Measurements from ENCODE around the gene DOK6. TPM values are rescaled to one million over a fixed set of nuclear protein-coding genes. Genes with fewer than 3 reads are reported as not detected.
"Not testable (repeated sequence)": the region's sequence is repeated elsewhere in the genome, so short reads cannot be mapped to it uniquely, and the experiment has no call there.

Gene DOK6
- total RNA-seq, 1 donor from 2014 or later: 0.04 TPM

DNA sequence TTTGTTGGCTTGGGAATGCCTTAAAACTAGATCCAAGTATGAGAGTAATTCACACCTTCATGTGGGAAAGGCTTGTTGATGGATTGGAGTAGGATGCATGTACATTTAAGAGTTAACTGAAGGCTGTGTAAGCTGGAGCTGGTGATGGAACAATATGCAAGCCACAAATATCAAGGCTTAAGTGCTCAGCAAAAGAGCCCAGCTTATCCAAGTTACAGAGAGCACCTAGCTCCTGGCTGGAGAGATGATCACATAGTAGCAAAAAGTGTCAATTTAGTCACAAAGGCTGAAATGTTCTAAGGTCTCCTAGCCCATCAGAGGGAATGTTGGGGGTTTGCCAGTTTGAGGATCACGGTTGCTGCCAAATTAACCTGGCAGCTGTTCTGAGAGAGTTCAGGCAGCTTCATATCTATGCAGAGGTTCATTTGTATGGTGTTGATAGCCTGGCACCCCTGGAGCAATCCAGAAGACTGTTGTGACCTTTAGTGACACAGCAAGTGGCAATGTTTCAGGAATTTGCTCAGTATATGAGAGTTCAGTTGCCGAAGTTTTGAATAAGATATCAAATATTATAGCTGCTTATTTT is 228.2 kb downstream of the DOK6 start:
- ATAC-seq: no peak

- no peak for ATAC-seq
These were observed 230.6 kb downstream of the DOK6 start for GRCh38 chr18:69631281-69631680.

DNA sequence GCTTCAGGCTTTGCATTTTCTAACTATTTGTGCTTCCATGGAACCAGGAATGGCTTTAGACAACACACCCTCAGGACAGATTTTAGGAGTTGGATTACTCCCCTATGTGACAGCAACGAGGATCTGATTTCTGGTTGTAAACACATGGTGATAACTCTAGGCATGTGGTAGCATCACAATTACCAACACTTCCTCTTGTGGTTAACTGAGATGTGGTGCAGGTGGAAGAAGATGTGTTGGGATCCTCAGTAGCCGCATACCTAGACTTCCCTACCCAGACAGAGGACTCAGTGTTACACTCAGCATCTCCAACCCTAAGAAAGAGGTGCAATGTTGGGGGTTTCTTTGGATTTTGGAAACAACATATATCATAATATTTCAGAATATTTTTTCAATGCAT is 234.8 kb downstream of the DOK6 start:
- ATAC-seq: no peak

GRCh38 chr18:69636529-69637301 is 236.0 kb downstream of the DOK6 start:
- no peak for ATAC-seq

- no peak for ATAC-seq
These were observed 237.4 kb downstream of the DOK6 start for GRCh38 chr18:69638056-69638455.

- no peak for ATAC-seq
These were observed 247.0 kb downstream of the DOK6 start for GRCh38 chr18:69647702-69648101.

DNA sequence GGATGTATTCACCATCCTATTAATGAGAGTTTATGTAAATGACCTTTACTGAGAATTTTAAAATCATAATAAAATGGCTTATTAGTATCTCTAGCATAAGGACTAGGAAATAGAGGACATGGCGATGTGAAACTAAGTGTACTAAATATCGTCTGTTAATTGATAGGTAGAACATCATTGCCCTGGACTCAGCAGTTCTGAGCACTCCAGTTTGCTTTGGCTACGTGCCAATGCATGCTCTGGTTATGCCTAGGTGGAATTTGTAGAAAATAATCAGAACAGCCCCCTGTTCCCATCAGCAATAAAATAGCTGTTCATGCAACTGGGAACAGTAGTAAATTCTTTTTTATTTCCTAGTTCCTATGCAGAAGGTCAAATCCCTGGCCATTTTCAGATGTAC is 247.8 kb downstream of the DOK6 start:
- ATAC-seq: no peak

- no peak for ATAC-seq
These were observed 249.0 kb downstream of the DOK6 start for GRCh38 chr18:69649684-69650083.

DNA sequence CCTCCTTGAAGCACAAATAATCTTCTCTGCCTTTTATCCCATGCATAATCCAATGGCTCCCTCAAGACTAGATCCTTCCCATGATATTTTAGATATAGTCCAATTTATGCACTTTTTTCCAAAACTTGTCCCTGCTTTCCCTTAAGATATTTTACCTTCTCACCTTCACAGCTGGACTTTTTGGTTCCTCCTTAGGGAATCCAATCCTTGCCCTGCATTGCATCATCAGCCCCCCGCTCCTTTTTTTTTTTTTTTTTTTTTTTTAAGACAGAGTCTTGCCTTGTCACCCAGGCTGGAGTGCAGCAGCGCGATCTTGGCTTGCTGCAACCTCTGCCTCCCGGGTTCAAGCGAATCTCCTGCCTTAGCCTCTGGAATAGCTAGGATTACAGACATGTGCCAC is 250.6 kb downstream of the DOK6 start:
- no peak for ATAC-seq

GRCh38 chr18:69655816-69656215 is 255.1 kb downstream of the DOK6 start:
- no peak for ATAC-seq

- ATAC-seq: no peak
These were observed 257.4 kb downstream of the DOK6 start for GRCh38 chr18:69658103-69658502.

- ATAC-seq: no peak
These were observed 258.0 kb downstream of the DOK6 start for GRCh38 chr18:69658685-69659084.

DNA sequence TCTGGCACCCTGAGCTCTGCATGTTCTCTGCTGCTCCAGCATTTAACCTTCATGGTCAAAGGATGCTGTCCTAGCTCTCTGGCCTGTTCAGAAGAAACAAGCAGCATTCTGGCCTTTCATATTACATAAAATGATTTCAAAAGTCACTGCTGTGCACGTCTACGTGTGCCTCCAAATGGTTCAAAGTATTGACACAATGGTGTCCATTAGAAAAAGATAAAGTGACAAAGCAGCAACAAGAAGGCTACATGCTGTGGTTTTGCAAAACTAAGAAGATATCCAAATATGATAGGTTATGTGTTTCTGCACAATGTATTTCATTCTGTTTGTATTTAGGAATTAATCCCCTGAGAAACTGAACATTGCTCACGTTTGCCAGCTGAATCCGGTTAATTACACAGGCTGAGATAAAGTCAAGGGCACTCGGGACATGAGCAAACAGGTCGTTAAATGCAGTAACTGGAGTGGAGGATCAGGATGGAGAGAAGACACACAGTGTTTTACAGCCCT is 258.5 kb downstream of the DOK6 start:
- no peak for ATAC-seq

- not testable (repeated sequence) for ATAC-seq
These were observed 261.4 kb downstream of the DOK6 start for GRCh38 chr18:69662090-69662489.

DNA sequence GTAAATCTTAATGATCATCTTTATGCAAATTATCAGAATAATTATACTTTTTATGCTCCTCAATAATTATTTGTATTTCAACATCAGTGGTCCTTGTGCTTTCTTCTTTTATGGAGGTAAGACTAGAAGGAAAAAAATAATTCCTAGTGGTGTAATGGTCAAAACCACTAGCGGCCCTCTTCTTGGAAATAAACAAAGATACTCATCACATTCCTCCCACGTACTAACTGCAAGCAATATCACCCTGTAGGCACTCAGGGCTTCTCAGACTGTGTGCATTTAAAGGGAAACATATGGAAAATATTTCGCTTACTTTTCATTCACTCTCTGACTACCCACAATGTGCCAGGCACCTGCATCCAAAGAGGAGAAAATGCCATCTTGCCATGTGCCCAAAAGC is 263.7 kb downstream of the DOK6 start:
- no peak for ATAC-seq

DNA sequence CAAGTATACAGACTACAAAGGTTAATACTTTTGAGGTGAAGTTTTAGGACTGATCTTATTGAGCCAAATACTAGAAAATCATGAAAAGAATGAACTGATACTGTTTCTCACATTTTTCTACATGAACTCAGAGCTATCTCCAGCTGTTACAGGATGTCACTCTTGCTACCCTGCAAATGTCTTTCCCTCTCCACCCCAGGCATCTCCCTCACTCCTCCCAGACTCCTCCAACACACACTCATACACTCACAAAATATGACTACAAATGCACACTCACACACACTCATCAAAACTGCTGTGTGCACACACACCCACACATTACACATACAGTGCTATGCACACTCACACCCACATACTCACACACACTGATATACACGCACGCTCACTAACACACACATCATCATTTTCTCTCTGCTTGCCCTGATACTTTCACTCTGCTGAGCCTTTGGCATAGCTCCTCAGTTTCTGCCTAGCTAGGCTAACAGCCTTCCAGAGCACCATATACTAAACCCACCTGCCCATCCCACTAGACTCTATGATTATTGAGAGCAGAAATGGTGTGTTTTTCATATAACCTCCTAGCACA is 273.7 kb downstream of the DOK6 start:
- no peak for ATAC-seq

DNA sequence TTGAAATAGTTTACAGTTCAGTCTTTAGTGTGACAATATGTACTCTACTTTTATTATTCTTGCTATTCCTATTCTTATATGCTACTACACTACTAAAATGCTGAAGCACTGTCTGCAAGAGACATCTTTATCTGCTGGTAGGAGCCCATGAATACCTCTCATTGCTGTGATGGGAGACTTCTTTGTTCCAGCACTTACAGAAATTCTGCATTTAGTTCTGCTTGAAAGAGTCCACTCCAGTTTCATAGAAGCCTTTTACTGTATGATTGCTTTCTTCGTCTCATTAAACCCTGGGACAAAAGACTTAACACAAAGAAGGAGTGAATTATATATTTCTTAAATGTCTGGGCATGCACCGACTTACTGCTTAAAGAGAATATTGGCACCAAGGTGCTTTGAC is 274.3 kb downstream of the DOK6 start:
- ATAC-seq: no peak

DNA sequence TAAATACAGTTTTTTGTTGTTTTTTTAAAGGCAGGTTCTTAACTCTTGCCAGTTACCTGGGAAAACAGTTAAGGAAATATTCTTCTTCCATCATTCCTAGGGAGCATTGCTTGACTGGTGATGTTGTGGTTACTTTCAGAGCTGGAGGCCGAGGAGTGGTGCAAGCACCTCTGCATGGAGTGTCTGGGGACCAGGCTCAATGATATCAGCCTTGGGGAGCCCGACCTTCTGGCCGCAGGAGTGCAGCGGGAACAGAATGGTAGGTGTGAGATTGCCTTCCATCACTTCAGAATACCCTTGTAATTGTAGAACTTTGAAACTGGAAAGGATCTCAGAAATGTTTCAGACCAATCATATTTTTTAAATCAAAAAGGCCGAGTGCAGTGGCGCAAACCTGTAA is 276.9 kb downstream of the DOK6 start:
- no peak for ATAC-seq

DNA sequence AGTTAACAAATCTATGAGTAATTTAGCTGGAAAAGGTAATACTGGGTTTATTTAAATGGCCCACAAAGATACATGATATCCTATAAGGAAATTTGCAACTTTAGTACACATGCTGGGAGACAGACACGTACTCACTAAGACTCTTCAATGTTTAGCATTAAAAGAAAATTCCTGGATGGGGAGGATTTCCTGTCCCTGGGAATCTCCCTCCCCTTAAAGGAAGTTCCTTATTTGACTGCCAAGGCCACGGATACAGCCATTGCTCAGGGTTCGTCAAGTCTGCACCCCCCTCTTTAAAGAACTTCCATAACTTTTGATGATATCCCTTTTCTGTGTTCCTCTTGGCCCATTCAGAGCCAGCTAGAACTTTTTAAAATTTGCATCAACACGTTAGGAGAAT is 279.4 kb downstream of the DOK6 start:
- no peak for ATAC-seq

GRCh38 chr18:69683176-69683575 is 282.5 kb downstream of the DOK6 start:
- no peak for ATAC-seq

DNA sequence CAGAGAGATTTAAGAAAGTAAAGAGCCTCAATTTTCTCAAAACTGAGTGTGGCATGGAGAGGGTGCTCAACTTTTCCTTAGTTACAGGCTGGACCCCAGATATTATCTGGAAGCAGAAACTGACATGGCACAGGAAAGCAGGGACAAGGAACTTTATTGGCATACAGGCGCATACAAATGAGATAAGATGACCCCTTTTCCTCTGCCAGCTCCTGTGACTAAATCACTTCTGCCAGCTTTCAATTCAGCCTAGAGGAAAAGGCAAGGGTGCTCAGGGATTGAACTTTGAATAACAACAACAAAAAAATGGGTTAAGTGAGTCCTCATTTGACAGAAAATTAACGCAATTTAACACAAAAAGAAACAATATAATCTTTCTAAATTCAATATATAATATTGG is 284.1 kb downstream of the DOK6 start:
- no peak for ATAC-seq

- ATAC-seq: no peak
These were observed 286.2 kb downstream of the DOK6 start for GRCh38 chr18:69686861-69687260.

DNA sequence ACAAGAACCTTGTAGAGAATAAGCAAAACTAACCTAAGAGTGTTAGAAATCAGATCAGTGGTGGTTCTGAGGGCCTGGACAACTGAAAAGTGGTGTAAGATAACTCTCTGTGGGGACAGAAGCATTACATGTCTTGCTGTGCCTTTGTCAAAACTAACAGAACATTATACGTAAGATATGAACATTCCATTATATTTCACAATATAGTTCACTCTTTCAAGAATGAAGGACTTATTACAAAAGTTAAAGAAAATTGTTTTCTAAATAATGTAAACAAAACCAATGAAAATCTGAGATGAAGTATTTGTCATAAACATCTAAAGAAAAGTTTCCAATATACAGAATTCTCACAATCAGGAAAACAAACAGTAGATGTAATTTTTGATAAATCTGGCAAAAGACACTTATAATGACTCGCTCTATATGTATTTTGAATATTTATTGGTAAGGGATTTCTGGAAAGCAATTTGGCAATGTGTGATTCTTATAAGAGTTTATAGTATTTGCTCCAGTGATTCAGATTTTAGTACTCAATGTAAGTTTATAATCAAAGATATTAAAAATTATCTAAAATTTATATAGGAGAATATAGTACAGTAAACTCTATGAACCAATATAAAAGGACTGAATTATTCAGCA is 288.6 kb downstream of the DOK6 start:
- no peak for ATAC-seq
